ENCODE results near the gene SH3GL1.

- TF ChIP-seq CTCF (IDR thresholded peaks at IDR 0.05; ENCODE audit: borderline replicate concordance, extremely low read depth, low read length, poor library complexity, severe bottlenecking) (no peak), EZH2 (IDR thresholded peaks at IDR 0.05; ENCODE audit: borderline replicate concordance, low read depth, low read length, severe bottlenecking) (no peak)
Measured at GRCh38 chr19:4376028-4376670, 24.2 kb downstream of the SH3GL1 start.

Measured in DND-41 (cell line).